Hepatocyte (in vitro differentiated cells): Measurements from ENCODE around the gene DIS3L2.

Experiments
- EZH2 ChIP-seq: fragments of 200-600 bp; sonication (generic); IDR thresholded peaks from 2 replicates; pipeline ENCODE4 v1.6.1; 2016; ENCODE audit warnings: antibody characterized with exemption, mild to moderate bottlenecking, borderline replicate concordance
- EZH2phosphoT487 ChIP-seq: fragments of 200-600 bp; sonication (generic); IDR thresholded peaks from one replicate; pipeline ENCODE4 v1.6.1; 2018; ENCODE audit warnings: antibody characterized with exemption, mild to moderate bottlenecking, low read depth, moderate library complexity; ENCODE audit not compliant: unreplicated experiment, severe bottlenecking
- TF ChIP-seq, protein P1 (sequence below): fragments of 200-600 bp; sonication (generic); IDR thresholded peaks from 2 replicates; pipeline ENCODE4 v1.5.1; 2016; ENCODE audit warnings: antibody characterized with exemption, mild to moderate bottlenecking; ENCODE audit not compliant: poor library complexity

DNA sequence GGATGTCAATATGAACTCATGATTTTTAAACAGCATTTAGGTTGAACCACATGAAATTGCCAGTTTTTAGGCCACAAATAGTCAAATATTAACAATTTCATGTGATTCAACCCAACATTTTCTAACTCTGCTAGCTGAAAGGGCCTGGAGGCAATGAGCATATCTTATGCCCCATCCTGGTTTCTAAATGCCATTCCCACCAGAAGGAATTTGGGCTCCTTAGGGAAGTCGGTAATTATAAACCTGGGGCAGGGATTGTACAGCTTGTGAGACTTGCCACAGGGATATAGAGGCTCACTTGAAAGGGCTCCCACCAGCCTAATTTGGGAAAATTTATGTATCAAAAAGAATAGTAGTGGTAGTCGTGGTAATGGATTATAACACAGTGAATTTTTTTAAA is 238.7 kb downstream of the DIS3L2 start:
- TF ChIP-seq, protein P1, sequence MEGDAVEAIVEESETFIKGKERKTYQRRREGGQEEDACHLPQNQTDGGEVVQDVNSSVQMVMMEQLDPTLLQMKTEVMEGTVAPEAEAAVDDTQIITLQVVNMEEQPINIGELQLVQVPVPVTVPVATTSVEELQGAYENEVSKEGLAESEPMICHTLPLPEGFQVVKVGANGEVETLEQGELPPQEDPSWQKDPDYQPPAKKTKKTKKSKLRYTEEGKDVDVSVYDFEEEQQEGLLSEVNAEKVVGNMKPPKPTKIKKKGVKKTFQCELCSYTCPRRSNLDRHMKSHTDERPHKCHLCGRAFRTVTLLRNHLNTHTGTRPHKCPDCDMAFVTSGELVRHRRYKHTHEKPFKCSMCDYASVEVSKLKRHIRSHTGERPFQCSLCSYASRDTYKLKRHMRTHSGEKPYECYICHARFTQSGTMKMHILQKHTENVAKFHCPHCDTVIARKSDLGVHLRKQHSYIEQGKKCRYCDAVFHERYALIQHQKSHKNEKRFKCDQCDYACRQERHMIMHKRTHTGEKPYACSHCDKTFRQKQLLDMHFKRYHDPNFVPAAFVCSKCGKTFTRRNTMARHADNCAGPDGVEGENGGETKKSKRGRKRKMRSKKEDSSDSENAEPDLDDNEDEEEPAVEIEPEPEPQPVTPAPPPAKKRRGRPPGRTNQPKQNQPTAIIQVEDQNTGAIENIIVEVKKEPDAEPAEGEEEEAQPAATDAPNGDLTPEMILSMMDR, result no peak
- TF ChIP-seq EZH2, result no peak
- no peak for TF ChIP-seq EZH2phosphoT487
